Peyer's patch (tissue), 4 donors: Measurements from ENCODE around the gene ZBTB7C. TPM values are rescaled to one million over a fixed set of nuclear protein-coding genes. Genes with fewer than 3 reads are reported as not detected.

ENCODE experiments used
- DNase-seq, 3 donors: peaks; one replicate each; pipeline ENCODE4 v3.0.0-alpha.2; 2017 to 2019
- H3K27ac ChIP-seq, 4 donors: fragments of 200-600 bp; sonication (generic); one replicate each; pipeline ENCODE4 v1.5.1; 2016 to 2019
- H3K27me3 ChIP-seq, 2 donors: fragments of 200-600 bp; sonication (generic); one replicate each; pipeline ENCODE4 v1.5.1; 2019
- H3K36me3 ChIP-seq, 3 donors: fragments of 200-600 bp; sonication (generic); one replicate each; pipeline ENCODE4 v1.5.1; 2016 to 2019
- H3K4me1 ChIP-seq, 4 donors: fragments of 200-600 bp; sonication (generic); one replicate each; pipeline ENCODE4 v1.5.1; 2016 to 2019
- H3K4me3 ChIP-seq, 4 donors: fragments of 200-600 bp; sonication (generic); 1 replicate in 3 of 4; 2 replicates in 1 of 4; pipeline ENCODE4 v1.5.1; 2016 to 2019; ENCODE audit warnings: mild to moderate bottlenecking in 1 of 4
- H3K9me3 ChIP-seq, 4 donors: fragments of 200-600 bp; sonication (generic); one replicate each; pipeline ENCODE4 v1.5.1; 2016 to 2019; ENCODE audit warnings: mild to moderate bottlenecking in 1 of 4
- POLR2A ChIP-seq, 2 donors: fragments of 450-650 bp; IDR thresholded peaks; one replicate each; pipeline ENCODE4 v1.5.1; 2017; ENCODE audit warnings: antibody characterized with exemption in 2 of 2, mild to moderate bottlenecking in 2 of 2, moderate library complexity in 2 of 2
- total RNA-seq, 4 donors: library from RNA; depleted of rRNA; stranded (reverse); fragments of >200 nt; gene quantifications; one replicate each; pipeline ENCODE4 v1.1.0, GENCODE V29; 2016
- TF ChIP-seq, protein P1 (sequence below), 6 experiments: fragments of 450-650 bp in 4 of 6; fragments of 200-600 bp in 2 of 6; sonication (generic) in 1 of 6; IDR thresholded peaks; one replicate each; pipeline ENCODE4 v1.5.1; 2017 to 2019; ENCODE audit warnings: antibody characterized with exemption in 6 of 6, mild to moderate bottlenecking in 3 of 6, moderate library complexity in 1 of 6

ZBTB7C gene
- total RNA-seq, 4 donors from 2014 or later, result 10.5 to 15.7 (median 14.2) TPM

DNA sequence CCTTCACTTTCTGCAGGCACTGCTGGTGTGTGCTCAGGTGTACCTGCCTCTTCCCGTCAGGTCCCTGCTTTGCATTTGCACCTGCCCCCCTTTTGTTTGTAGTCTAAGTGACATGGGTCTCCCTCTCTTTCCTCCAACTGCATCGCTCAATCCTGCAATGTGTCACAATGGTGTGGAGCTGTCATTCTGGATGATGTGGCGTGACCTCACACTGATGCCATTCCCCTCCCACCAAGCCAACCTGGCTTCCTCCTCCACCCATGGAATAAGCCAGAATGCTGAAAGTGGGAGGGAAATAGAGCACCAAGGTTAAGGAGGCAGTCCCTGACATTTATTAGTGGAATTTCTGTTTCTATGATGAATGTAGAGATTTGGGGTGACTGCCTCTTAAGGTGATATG, 156.7 kb downstream of the ZBTB7C start:
- Histone ChIP-seq H3K27me3 (no peaks in the 10 kb centered on the region), H3K36me3 (no peaks in the 10 kb centered on the region), H3K9me3 (no peaks in the 10 kb centered on the region), H3K27ac (no peak overlapping the region), H3K4me3 (no peak overlapping the region), H3K4me1 (no peaks in the 10 kb centered on the region)
- no peak for DNase-seq
- TF ChIP-seq, protein P1, sequence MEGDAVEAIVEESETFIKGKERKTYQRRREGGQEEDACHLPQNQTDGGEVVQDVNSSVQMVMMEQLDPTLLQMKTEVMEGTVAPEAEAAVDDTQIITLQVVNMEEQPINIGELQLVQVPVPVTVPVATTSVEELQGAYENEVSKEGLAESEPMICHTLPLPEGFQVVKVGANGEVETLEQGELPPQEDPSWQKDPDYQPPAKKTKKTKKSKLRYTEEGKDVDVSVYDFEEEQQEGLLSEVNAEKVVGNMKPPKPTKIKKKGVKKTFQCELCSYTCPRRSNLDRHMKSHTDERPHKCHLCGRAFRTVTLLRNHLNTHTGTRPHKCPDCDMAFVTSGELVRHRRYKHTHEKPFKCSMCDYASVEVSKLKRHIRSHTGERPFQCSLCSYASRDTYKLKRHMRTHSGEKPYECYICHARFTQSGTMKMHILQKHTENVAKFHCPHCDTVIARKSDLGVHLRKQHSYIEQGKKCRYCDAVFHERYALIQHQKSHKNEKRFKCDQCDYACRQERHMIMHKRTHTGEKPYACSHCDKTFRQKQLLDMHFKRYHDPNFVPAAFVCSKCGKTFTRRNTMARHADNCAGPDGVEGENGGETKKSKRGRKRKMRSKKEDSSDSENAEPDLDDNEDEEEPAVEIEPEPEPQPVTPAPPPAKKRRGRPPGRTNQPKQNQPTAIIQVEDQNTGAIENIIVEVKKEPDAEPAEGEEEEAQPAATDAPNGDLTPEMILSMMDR (IDR thresholded peaks at IDR 0.05), result no peak
- TF ChIP-seq POLR2A (IDR thresholded peaks at IDR 0.05), result no peak

DNA sequence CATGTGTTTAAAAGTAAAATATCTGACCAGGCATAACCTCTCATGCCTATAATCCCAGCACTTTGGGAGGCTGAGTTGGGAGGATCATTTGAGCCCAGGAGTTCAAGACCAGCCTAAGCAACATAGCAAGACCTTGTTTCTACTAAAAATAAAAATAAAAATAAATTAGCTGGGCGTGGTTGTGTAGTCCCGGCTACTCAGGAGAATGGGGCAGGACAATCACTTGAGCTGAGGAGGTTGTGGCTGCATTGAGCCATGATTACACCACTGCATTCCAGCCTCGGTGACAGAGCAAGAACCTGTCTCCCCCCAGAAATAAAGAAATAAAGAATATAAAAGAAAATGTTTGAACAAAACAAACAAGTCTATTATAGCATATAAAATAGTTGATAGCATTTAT, 158.3 kb downstream of the ZBTB7C start:
- H3K4me3 ChIP-seq, result no peak overlapping the region
- H3K36me3 ChIP-seq, result no peaks in the 10 kb centered on the region
- no peaks in the 10 kb centered on the region for H3K4me1 ChIP-seq
- no peaks in the 10 kb centered on the region for H3K27me3 ChIP-seq
- no peak overlapping the region for H3K27ac ChIP-seq
- no peak for TF ChIP-seq POLR2A (IDR thresholded peaks at IDR 0.05)
- TF ChIP-seq, protein P1 (IDR thresholded peaks at IDR 0.05), result no peak
- DNase-seq, result no peak
- H3K9me3 ChIP-seq, result no peaks in the 10 kb centered on the region

DNA sequence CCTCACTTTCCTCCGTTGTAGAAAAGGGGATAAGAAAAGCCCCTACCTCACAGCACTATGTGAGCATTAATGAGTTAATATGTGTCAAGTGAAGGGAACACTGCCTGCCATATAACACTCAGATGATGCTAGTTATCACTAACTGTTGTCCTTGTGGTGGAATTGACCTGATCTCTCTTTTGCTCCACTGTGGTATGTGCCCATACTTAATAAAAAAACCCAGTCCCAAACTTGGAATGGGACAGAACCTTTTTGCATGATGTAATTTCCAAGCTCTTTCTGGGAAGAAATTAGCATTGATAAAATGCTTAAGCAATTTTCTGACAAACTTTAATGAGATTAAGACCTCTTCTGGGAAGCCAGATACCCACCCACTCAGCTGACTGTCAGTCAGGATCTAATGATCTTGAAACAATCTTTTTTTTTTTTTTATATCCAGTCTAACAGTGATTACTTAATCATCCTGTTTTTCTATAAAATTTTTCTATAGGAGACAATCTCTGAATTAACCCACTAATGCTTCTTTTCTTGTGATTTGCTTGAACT, 158.7 kb downstream of the ZBTB7C start:
- H3K36me3 ChIP-seq, result no peaks in the 10 kb centered on the region
- H3K27ac ChIP-seq, result no peak overlapping the region
- no peak overlapping the region for H3K4me3 ChIP-seq
- no peaks in the 10 kb centered on the region for H3K4me1 ChIP-seq
- DNase-seq, result no peak
- no peaks in the 10 kb centered on the region for H3K9me3 ChIP-seq
- TF ChIP-seq, protein P1 (IDR thresholded peaks at IDR 0.05), result no peak
- TF ChIP-seq POLR2A (IDR thresholded peaks at IDR 0.05), result no peak
- no peaks in the 10 kb centered on the region for H3K27me3 ChIP-seq

DNA sequence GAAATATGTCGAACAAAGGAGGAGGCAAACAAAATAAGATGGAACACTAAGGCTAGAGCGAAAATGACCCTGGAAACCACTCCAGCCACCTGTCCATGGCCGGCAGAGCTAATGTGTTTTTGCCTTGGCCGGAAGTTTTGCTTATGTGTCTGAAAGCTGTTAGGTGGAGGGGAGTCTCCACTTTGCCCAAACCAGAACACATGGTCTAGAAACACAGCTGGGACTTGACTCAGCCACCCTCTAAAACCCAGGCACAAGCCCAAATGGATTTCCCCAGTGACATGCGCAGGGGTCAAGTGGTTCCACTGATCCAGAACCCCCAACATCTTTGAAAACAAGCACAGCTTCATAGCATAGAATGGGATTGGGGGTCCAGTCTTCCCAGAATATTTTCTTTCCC, 159.3 kb downstream of the ZBTB7C start:
- Histone ChIP-seq H3K9me3 (no peaks in the 10 kb centered on the region), H3K27ac (no peak overlapping the region), H3K27me3 (no peaks in the 10 kb centered on the region), H3K4me3 (no peak overlapping the region), H3K4me1 (no peaks in the 10 kb centered on the region), H3K36me3 (no peaks in the 10 kb centered on the region)
- no peak for TF ChIP-seq POLR2A (IDR thresholded peaks at IDR 0.05)
- TF ChIP-seq, protein P1 (IDR thresholded peaks at IDR 0.05), result no peak
- no peak for DNase-seq

DNA sequence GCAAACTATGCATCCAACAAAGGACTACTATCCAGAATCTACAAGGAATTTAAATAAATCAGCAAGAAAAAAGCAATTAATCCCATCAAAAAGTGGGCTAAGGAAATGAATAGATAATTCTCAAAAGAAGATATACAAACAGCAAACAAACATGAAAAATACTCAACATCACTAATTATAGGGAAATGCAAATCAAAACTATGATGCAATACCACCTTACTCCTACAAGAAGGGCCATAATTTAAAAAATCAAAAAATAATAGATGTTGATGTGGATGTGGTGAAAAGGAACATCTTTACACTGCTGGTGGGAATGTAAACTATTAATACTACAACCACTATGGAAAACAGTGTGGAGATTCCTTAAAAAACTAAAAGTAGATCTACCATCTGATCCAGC, 164.7 kb downstream of the ZBTB7C start:
- no peak overlapping the region for H3K4me3 ChIP-seq
- H3K27me3 ChIP-seq, result no peaks in the 10 kb centered on the region
- H3K9me3 ChIP-seq, result peaks cover 0 to 2% (median 0%) of the 10 kb centered on the region in 4 donors
- no peak for TF ChIP-seq POLR2A (IDR thresholded peaks at IDR 0.05)
- TF ChIP-seq, protein P1 (IDR thresholded peaks at IDR 0.05), result no peak
- H3K4me1 ChIP-seq, result no peaks in the 10 kb centered on the region
- no peaks in the 10 kb centered on the region for H3K36me3 ChIP-seq
- DNase-seq, result no peak
- H3K27ac ChIP-seq, result no peak overlapping the region

DNA sequence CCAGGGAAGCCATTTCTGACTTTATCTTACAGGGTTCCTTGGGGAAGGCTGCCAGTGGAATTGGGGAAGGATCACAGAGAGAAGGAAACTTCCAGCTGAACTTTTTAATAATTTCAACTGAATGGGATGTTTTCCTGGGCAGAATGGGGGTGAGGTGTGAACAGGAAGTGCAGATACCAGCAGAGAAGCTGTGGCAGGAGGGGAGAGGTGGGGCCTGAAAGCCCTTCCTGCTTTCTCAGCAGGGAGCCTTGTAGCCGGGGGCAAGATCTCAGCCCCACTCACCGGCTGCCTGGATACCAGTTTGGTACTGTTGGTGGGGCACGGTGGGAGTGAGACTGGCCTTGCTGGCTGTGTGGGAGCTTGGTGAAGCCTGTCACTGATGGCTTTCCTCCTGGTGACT, 170.5 kb downstream of the ZBTB7C start:
- Histone ChIP-seq H3K9me3 (peaks cover 0 to 2% (median 0%) of the 10 kb centered on the region in 4 donors), H3K27me3 (no peaks in the 10 kb centered on the region), H3K27ac (no peak overlapping the region), H3K4me3 (no peak overlapping the region), H3K4me1 (no peaks in the 10 kb centered on the region), H3K36me3 (no peaks in the 10 kb centered on the region)
- no peak for TF ChIP-seq POLR2A (IDR thresholded peaks at IDR 0.05)
- TF ChIP-seq, protein P1 (IDR thresholded peaks at IDR 0.05), result no peak
- no peak for DNase-seq
